HCT116 (cell line): ENCODE results near the gene EIF3I.

Experiments
- CEBPB ChIP-seq: IDR thresholded peaks from 2 replicates; pipeline ENCODE4 v1.6.1; 2012; ENCODE audit warnings: low read depth
- EZH2 ChIP-seq: fragments of 200-600 bp; sonication (generic); IDR thresholded peaks from 2 replicates; pipeline ENCODE4 v1.6.1; 2017; ENCODE audit warnings: antibody characterized with exemption, mixed run types
- EZH2phosphoT487 ChIP-seq: fragments of 200-600 bp; IDR thresholded peaks from 2 replicates; pipeline ENCODE4 v1.6.1; 2018; ENCODE audit warnings: antibody characterized with exemption, borderline replicate concordance
- FOSL1 ChIP-seq: IDR thresholded peaks from 2 replicates; pipeline ENCODE4 v1.6.1; 2012; ENCODE audit warnings: low read depth
- JUND ChIP-seq: IDR thresholded peaks from 2 replicates; pipeline ENCODE4 v1.6.1; 2012
- POLR2A ChIP-seq: IDR thresholded peaks from 2 replicates; pipeline ENCODE4 v1.7.0; 2011; ENCODE audit warnings: borderline replicate concordance; ENCODE audit not compliant: insufficient read depth, insufficient read length; ENCODE audit errors: extremely low read depth
- POLR2AphosphoS5 ChIP-seq: IDR thresholded peaks from 2 replicates; pipeline ENCODE4 v1.6.1; 2011; ENCODE audit warnings: mild to moderate bottlenecking, low read depth, low read length, moderate library complexity
- SIN3A ChIP-seq: IDR thresholded peaks from 2 replicates; pipeline ENCODE4 v1.6.1; 2012; ENCODE audit warnings: low read depth
- YY1 ChIP-seq: IDR thresholded peaks from 2 replicates; pipeline ENCODE4 v1.6.1; 2011; ENCODE audit warnings: low read length, low read depth, moderate library complexity, mild to moderate bottlenecking; ENCODE audit not compliant: insufficient replicate concordance; ENCODE audit errors: extremely low read depth
- ZNF274 ChIP-seq: fragments of 200-500 bp; sonication (Bioruptor generic); IDR thresholded peaks from 2 replicates; pipeline ENCODE4 v1.6.1; 2014; ENCODE audit warnings: mild to moderate bottlenecking, low read depth, low read length, inconsistent platforms
- TF ChIP-seq, protein P1 (sequence below), 3 experiments: fragments of 200-600 bp in 1 of 3; sonication (generic) in 1 of 3; IDR thresholded peaks in 2 of 3; conservative IDR thresholded peaks in 1 of 3; 2 replicates each; pipeline ENCODE4 v1.5.1; 2012 to 2017; ENCODE audit warnings: low read depth in 2 of 3, low read length in 2 of 3, antibody characterized with exemption in 1 of 3, borderline replicate concordance in 1 of 3, control low read depth in 1 of 3, mild to moderate bottlenecking in 1 of 3, mixed read lengths in 1 of 3, mixed run types in 1 of 3, moderate library complexity in 1 of 3; ENCODE audit not compliant: insufficient read depth in 1 of 3
- TF ChIP-seq, protein P2 (sequence below): IDR thresholded peaks from 2 replicates; pipeline ENCODE4 v1.6.1; 2012; ENCODE audit warnings: low read depth
- TF ChIP-seq, protein P3 (sequence below): IDR thresholded peaks from 2 replicates; pipeline ENCODE4 v1.6.1; 2012
- TF ChIP-seq, protein P4 (sequence below): IDR thresholded peaks from 2 replicates; pipeline ENCODE4 v1.6.1; 2011; ENCODE audit warnings: mild to moderate bottlenecking, low read length, moderate library complexity; ENCODE audit not compliant: insufficient replicate concordance; ENCODE audit errors: extremely low read depth

DNA sequence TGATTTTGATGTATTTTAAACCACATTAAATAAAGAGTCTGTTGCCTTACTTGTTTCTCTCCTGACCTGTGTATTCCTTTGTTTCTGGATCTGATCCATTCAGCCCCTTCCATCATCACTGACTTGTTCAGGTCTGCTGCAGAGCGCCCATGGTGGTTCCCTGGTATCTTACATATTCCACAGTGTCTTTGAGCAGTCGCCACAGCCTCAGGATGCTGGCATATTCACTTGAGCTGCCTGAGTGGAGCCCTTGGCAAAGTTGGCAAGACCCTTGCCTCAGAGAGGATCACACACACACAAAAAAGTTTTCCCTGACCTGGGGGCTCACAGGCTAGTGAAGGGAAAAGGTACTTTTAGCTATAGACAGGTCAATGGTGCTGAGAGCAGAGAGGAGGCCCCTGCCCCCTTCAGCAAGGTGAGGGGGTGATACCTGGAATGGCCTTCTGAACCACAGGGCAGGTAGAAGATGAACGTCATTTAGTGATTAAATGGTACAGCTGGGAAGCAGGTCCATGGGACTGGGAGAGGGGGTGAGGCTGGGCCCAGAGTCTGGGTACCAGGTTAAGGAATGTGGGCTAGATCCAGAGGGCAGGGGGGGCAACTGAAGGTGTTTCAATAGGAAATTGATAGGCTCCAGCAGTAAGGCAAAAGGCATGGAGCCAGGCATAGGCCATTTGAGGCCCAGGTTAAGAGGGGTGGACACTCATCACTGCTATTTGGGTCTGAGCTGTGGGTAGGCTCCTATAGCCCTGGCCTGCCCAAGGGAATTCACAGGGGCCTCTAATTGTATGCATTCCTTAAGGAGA, 23.8 kb upstream of the EIF3I start:
- TF ChIP-seq, protein P1, sequence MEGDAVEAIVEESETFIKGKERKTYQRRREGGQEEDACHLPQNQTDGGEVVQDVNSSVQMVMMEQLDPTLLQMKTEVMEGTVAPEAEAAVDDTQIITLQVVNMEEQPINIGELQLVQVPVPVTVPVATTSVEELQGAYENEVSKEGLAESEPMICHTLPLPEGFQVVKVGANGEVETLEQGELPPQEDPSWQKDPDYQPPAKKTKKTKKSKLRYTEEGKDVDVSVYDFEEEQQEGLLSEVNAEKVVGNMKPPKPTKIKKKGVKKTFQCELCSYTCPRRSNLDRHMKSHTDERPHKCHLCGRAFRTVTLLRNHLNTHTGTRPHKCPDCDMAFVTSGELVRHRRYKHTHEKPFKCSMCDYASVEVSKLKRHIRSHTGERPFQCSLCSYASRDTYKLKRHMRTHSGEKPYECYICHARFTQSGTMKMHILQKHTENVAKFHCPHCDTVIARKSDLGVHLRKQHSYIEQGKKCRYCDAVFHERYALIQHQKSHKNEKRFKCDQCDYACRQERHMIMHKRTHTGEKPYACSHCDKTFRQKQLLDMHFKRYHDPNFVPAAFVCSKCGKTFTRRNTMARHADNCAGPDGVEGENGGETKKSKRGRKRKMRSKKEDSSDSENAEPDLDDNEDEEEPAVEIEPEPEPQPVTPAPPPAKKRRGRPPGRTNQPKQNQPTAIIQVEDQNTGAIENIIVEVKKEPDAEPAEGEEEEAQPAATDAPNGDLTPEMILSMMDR (IDR thresholded peaks at IDR 0.05 in 2 of 3, conservative IDR thresholded peaks at IDR 0.05 in 1 of 3; ENCODE audit: borderline replicate concordance in 1 of 3, insufficient read depth in 1 of 3, low read depth in 2 of 3, low read length in 2 of 3) = no peak
- TF ChIP-seq SIN3A (no peak), FOSL1 (no peak), POLR2A (no peak), JUND (no peak), YY1 (no peak), CEBPB (no peak), EZH2 (no peak), ZNF274 (no peak), POLR2AphosphoS5 (peak; percentile 35; the same call in 1 of the 2 replicates), EZH2phosphoT487 (no peak)
- TF ChIP-seq, protein P2, sequence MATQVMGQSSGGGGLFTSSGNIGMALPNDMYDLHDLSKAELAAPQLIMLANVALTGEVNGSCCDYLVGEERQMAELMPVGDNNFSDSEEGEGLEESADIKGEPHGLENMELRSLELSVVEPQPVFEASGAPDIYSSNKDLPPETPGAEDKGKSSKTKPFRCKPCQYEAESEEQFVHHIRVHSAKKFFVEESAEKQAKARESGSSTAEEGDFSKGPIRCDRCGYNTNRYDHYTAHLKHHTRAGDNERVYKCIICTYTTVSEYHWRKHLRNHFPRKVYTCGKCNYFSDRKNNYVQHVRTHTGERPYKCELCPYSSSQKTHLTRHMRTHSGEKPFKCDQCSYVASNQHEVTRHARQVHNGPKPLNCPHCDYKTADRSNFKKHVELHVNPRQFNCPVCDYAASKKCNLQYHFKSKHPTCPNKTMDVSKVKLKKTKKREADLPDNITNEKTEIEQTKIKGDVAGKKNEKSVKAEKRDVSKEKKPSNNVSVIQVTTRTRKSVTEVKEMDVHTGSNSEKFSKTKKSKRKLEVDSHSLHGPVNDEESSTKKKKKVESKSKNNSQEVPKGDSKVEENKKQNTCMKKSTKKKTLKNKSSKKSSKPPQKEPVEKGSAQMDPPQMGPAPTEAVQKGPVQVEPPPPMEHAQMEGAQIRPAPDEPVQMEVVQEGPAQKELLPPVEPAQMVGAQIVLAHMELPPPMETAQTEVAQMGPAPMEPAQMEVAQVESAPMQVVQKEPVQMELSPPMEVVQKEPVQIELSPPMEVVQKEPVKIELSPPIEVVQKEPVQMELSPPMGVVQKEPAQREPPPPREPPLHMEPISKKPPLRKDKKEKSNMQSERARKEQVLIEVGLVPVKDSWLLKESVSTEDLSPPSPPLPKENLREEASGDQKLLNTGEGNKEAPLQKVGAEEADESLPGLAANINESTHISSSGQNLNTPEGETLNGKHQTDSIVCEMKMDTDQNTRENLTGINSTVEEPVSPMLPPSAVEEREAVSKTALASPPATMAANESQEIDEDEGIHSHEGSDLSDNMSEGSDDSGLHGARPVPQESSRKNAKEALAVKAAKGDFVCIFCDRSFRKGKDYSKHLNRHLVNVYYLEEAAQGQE = no peak
- TF ChIP-seq, protein P3, sequence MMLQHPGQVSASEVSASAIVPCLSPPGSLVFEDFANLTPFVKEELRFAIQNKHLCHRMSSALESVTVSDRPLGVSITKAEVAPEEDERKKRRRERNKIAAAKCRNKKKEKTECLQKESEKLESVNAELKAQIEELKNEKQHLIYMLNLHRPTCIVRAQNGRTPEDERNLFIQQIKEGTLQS = no peak
- TF ChIP-seq, protein P4, sequence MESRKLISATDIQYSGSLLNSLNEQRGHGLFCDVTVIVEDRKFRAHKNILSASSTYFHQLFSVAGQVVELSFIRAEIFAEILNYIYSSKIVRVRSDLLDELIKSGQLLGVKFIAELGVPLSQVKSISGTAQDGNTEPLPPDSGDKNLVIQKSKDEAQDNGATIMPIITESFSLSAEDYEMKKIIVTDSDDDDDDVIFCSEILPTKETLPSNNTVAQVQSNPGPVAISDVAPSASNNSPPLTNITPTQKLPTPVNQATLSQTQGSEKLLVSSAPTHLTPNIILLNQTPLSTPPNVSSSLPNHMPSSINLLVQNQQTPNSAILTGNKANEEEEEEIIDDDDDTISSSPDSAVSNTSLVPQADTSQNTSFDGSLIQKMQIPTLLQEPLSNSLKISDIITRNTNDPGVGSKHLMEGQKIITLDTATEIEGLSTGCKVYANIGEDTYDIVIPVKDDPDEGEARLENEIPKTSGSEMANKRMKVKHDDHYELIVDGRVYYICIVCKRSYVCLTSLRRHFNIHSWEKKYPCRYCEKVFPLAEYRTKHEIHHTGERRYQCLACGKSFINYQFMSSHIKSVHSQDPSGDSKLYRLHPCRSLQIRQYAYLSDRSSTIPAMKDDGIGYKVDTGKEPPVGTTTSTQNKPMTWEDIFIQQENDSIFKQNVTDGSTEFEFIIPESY = no peak
